Measurements from ENCODE around the gene OTOF. TPM values are rescaled to one million over a fixed set of nuclear protein-coding genes. Genes with fewer than 3 reads are reported as not detected.

Gene OTOF
- polyA plus RNA-seq, 2 of the 4 experiments (the other 2 are of a cell fraction) = 0.05 to 0.22 TPM

DNA sequence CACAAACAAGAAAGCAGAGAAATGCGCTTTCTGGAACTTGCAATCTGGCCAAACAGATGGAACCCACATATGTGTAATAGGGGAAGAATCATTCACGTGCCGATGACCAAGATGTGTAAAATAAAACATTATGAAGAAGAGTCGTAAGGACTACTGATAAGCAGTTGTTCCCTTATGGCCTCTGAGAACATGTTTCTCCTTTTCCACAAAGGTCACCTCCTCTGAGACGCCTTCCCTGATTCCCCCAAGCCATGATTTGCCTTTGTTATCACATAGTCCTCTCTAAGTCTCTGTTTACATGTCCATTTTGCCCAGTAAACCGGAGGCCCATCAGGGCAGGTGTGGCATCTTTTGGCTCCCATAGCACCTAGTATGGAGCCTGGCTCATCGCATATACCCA lies 8.0 kb downstream of the OTOF start:
- ChIA-PET POLR2A (no interaction called here), CTCF (interaction anchor here (0.7 to 2.7 kb wide), 16 partner anchors 7 to 236 kb away, joined by 3 to 15 read pairs (median 4); partner anchors contain the start of gene OTOF)
- TF ChIP-seq, protein P1, sequence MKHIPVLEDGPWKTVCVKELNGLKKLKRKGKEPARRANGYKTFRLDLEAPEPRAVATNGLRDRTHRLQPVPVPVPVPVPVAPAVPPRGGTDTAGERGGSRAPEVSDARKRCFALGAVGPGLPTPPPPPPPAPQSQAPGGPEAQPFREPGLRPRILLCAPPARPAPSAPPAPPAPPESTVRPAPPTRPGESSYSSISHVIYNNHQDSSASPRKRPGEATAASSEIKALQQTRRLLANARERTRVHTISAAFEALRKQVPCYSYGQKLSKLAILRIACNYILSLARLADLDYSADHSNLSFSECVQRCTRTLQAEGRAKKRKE (CRISPR knock-in tag; IDR thresholded peaks at IDR 0.05; ENCODE audit: low read depth) = no peak
- TF ChIP-seq, protein P2, sequence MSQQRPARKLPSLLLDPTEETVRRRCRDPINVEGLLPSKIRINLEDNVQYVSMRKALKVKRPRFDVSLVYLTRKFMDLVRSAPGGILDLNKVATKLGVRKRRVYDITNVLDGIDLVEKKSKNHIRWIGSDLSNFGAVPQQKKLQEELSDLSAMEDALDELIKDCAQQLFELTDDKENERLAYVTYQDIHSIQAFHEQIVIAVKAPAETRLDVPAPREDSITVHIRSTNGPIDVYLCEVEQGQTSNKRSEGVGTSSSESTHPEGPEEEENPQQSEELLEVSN (IDR thresholded peaks at IDR 0.05; ENCODE audit: borderline replicate concordance, low read depth) = no peak
- TF ChIP-seq MYC (IDR thresholded peaks at IDR 0.05; ENCODE audit: borderline replicate concordance, low read length) = no peak
- TF ChIP-seq GATA3 (IDR thresholded peaks at IDR 0.05; ENCODE audit: borderline replicate concordance) = no peak
- TF ChIP-seq RARB (CRISPR knock-in tag; IDR thresholded peaks at IDR 0.05) = no peak
- TF ChIP-seq ZFP36 (IDR thresholded peaks at IDR 0.05; ENCODE audit: borderline replicate concordance, partially characterized antibody) = no peak
- TF ChIP-seq ZNF302 (CRISPR knock-in tag; IDR thresholded peaks at IDR 0.05) = no peak
- TF ChIP-seq, protein P3, sequence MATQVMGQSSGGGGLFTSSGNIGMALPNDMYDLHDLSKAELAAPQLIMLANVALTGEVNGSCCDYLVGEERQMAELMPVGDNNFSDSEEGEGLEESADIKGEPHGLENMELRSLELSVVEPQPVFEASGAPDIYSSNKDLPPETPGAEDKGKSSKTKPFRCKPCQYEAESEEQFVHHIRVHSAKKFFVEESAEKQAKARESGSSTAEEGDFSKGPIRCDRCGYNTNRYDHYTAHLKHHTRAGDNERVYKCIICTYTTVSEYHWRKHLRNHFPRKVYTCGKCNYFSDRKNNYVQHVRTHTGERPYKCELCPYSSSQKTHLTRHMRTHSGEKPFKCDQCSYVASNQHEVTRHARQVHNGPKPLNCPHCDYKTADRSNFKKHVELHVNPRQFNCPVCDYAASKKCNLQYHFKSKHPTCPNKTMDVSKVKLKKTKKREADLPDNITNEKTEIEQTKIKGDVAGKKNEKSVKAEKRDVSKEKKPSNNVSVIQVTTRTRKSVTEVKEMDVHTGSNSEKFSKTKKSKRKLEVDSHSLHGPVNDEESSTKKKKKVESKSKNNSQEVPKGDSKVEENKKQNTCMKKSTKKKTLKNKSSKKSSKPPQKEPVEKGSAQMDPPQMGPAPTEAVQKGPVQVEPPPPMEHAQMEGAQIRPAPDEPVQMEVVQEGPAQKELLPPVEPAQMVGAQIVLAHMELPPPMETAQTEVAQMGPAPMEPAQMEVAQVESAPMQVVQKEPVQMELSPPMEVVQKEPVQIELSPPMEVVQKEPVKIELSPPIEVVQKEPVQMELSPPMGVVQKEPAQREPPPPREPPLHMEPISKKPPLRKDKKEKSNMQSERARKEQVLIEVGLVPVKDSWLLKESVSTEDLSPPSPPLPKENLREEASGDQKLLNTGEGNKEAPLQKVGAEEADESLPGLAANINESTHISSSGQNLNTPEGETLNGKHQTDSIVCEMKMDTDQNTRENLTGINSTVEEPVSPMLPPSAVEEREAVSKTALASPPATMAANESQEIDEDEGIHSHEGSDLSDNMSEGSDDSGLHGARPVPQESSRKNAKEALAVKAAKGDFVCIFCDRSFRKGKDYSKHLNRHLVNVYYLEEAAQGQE (IDR thresholded peaks at IDR 0.05) = no peak
- TF ChIP-seq NPAS2 (CRISPR knock-in tag; IDR thresholded peaks at IDR 0.05; ENCODE audit: borderline replicate concordance) = no peak
- TF ChIP-seq MAFK (IDR thresholded peaks at IDR 0.05; ENCODE audit: partially characterized antibody) = no peak
- TF ChIP-seq, protein P4, sequence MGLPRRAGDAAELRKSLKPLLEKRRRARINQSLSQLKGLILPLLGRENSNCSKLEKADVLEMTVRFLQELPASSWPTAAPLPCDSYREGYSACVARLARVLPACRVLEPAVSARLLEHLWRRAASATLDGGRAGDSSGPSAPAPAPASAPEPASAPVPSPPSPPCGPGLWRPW (IDR thresholded peaks at IDR 0.05) = no peak
- no peak for TF ChIP-seq HDAC2 (IDR thresholded peaks at IDR 0.05)
- TF ChIP-seq FOSB (CRISPR knock-in tag; IDR thresholded peaks at IDR 0.05) = no peak
- Histone ChIP-seq H3K9me3 (no peaks in the 10 kb centered on the region), H3K4me2 (no peak overlapping the region), H3K27ac (no peak overlapping the region), H3K4me3 (no peak overlapping the region), H3K4me1 (peaks cover 9% of the 10 kb centered on the region)
- ATAC-seq (no peak), FAIRE-seq (no peak), DNase-seq (ENCODE audit: low read depth in 1 of 2, low spot score in 1 of 2) (no peak)
- 72% methylated on average over 7 of the region's 7 CpGs for WGBS (ENCODE audit: missing lambda C conversion rate)

DNA sequence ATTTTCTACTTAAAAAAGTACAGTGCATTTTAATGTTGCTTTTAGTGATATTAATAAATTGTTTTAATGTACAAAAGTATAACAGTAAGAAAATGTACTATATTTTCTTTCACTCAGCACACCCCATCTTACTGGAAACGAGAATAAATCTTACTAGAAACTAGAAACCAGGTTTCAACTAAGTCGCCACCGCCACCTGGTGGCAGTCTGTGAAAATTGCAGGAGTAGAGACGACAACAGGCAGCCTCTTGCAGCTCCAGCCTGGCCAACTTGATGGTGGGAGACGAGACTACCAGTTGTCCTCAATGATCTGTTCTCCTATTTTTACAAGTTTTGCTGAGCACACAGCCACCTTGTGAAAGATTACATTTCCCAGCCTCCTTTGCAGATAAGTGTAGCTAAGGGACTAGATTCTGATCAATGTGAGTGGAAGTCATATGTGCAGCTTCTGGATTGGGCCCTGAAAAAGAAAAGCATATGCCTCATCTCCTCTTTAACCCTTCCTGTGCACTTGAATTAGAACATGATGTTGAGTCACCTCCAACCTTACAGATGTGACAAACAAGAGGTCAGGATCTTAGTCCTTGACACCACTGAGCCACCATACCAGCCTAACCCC lies 8.7 kb downstream of the OTOF start:
- ATAC-seq (peak in 1 of 2 experiments; percentile 65; a peak in 3 of 6 replicates), DNase-seq (ENCODE audit: low read depth in 1 of 2, low spot score in 1 of 2) (peak; percentile 65 to 88), FAIRE-seq (peak; percentile 54)
- H3K4me2 ChIP-seq = no peak overlapping the region
- POLR2A ChIA-PET = no interaction called here
- CTCF ChIA-PET = interaction anchor here (0.6 to 2.7 kb wide), 20 partner anchors 8 to 777 kb away, joined by 3 to 15 read pairs (median 4); partner anchors contain the start of gene OTOF
- no peak overlapping the region for H3K27ac ChIP-seq
- H3K9me3 ChIP-seq = no peaks in the 10 kb centered on the region
- peaks cover 9% of the 10 kb centered on the region for H3K4me1 ChIP-seq
- TF ChIP-seq RAD21 (conservative IDR thresholded peaks at IDR 0.05 in 1 of 2, IDR thresholded peaks at IDR 0.05 in 1 of 2) (peak; percentile 81 to 93), HEYL (CRISPR knock-in tag; IDR thresholded peaks at IDR 0.05) (no peak), SMC3 (IDR thresholded peaks at IDR 0.05) (peak; percentile 75), EHF (CRISPR knock-in tag; IDR thresholded peaks at IDR 0.05) (no peak)
- TF ChIP-seq, protein P5, sequence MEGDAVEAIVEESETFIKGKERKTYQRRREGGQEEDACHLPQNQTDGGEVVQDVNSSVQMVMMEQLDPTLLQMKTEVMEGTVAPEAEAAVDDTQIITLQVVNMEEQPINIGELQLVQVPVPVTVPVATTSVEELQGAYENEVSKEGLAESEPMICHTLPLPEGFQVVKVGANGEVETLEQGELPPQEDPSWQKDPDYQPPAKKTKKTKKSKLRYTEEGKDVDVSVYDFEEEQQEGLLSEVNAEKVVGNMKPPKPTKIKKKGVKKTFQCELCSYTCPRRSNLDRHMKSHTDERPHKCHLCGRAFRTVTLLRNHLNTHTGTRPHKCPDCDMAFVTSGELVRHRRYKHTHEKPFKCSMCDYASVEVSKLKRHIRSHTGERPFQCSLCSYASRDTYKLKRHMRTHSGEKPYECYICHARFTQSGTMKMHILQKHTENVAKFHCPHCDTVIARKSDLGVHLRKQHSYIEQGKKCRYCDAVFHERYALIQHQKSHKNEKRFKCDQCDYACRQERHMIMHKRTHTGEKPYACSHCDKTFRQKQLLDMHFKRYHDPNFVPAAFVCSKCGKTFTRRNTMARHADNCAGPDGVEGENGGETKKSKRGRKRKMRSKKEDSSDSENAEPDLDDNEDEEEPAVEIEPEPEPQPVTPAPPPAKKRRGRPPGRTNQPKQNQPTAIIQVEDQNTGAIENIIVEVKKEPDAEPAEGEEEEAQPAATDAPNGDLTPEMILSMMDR (IDR thresholded peaks at IDR 0.05) = peak; percentile 88
- 6% methylated on average over 5 of the region's 5 CpGs for WGBS (ENCODE audit: missing lambda C conversion rate)
- no peak overlapping the region for H3K4me3 ChIP-seq

Data from A549 (cell line).